HepG2 (cell line): Measurements from ENCODE around the gene MXD3. TPM values are rescaled to one million over a fixed set of nuclear protein-coding genes. Genes with fewer than 3 reads are reported as not detected.

ENCODE experiments used
- AHR ChIP-seq: IDR thresholded peaks from 2 replicates; pipeline ENCODE4 v1.6.1; 2018; ENCODE audit warnings: missing genetic modification reagents, missing compliant biosample characterization
- EEA1 ChIP-seq: sonication (generic); formaldehyde crosslinking; IDR thresholded peaks from 2 replicates; pipeline ENCODE4 v1.5.1; 2020; ENCODE audit warnings: mild to moderate bottlenecking, missing genetic modification reagents, borderline replicate concordance
- KAT8 ChIP-seq: IDR thresholded peaks from 2 replicates; pipeline ENCODE4 v1.6.1; 2016; ENCODE audit warnings: missing genetic modification reagents, missing compliant biosample characterization
- KDM2A ChIP-seq: sonication (generic); formaldehyde crosslinking; IDR thresholded peaks from 2 replicates; pipeline ENCODE4 v1.4.0; 2020; ENCODE audit warnings: low read depth, missing genetic modification reagents, borderline replicate concordance
- NFIC ChIP-seq: IDR thresholded peaks from 2 replicates; pipeline ENCODE4 v1.6.1; 2012; ENCODE audit warnings: mild to moderate bottlenecking, low read length, inconsistent platforms
- NFYB ChIP-seq: sonication (generic); formaldehyde crosslinking; IDR thresholded peaks from 2 replicates; pipeline ENCODE4 v1.4.0; 2020; ENCODE audit warnings: missing genetic modification reagents
- PHF8 ChIP-seq: sonication (generic); formaldehyde crosslinking; IDR thresholded peaks from 2 replicates; pipeline ENCODE4 v1.5.0; 2020; ENCODE audit warnings: missing genetic modification reagents
- PITX1 ChIP-seq: sonication (generic); formaldehyde crosslinking; IDR thresholded peaks from 2 replicates; pipeline ENCODE4 v1.5.1; 2020; ENCODE audit warnings: mild to moderate bottlenecking, missing genetic modification reagents
- SCMH1 ChIP-seq: sonication (generic); formaldehyde crosslinking; IDR thresholded peaks from 2 replicates; pipeline ENCODE4 v1.9.0; 2021; ENCODE audit warnings: missing genetic modification reagents, mild to moderate bottlenecking, borderline replicate concordance
- ZFP36L1 ChIP-seq: sonication (generic); formaldehyde crosslinking; IDR thresholded peaks from 2 replicates; pipeline ENCODE4 v1.8.0; 2022; ENCODE audit warnings: mild to moderate bottlenecking, missing genetic modification reagents, moderate library complexity
- ZNF138 ChIP-seq: sonication (generic); formaldehyde crosslinking; IDR thresholded peaks from 2 replicates; pipeline ENCODE4 v1.5.0; 2020; ENCODE audit warnings: mild to moderate bottlenecking, low read depth, missing genetic modification reagents
- ZNF160 ChIP-seq: sonication (generic); formaldehyde crosslinking; IDR thresholded peaks from 2 replicates; pipeline ENCODE4 v1.8.0; 2022; ENCODE audit warnings: mild to moderate bottlenecking, inconsistent platforms, missing genetic modification reagents
- ZNF224 ChIP-seq: sonication (generic); formaldehyde crosslinking; IDR thresholded peaks from 2 replicates; pipeline ENCODE4 v1.5.0; 2020; ENCODE audit warnings: mild to moderate bottlenecking, missing genetic modification reagents
- ZNF274 ChIP-seq: sonication (generic); formaldehyde crosslinking; IDR thresholded peaks from 2 replicates; pipeline ENCODE4 v1.5.1; 2020; ENCODE audit warnings: mild to moderate bottlenecking, missing genetic modification reagents
- ZNF317 ChIP-seq: sonication (generic); formaldehyde crosslinking; IDR thresholded peaks from 2 replicates; pipeline ENCODE4 v1.5.0; 2020; ENCODE audit warnings: mild to moderate bottlenecking, missing genetic modification reagents
- ZNF549 ChIP-seq: sonication (generic); formaldehyde crosslinking; IDR thresholded peaks from 2 replicates; pipeline ENCODE4 v1.5.0; 2020; ENCODE audit warnings: missing genetic modification reagents
- ZNF558 ChIP-seq: sonication (generic); formaldehyde crosslinking; IDR thresholded peaks from 2 replicates; pipeline ENCODE4 v1.9.0; 2022; ENCODE audit warnings: mild to moderate bottlenecking, missing genetic modification reagents, borderline replicate concordance
- ZNF562 ChIP-seq: sonication (generic); formaldehyde crosslinking; IDR thresholded peaks from 2 replicates; pipeline ENCODE4 v1.8.0; 2022; ENCODE audit warnings: missing genetic modification reagents, borderline replicate concordance
- ZNF570 ChIP-seq: sonication (generic); formaldehyde crosslinking; IDR thresholded peaks from 2 replicates; pipeline ENCODE4 v1.4.0; 2020; ENCODE audit warnings: mild to moderate bottlenecking, missing genetic modification reagents, borderline replicate concordance
- ZNF574 ChIP-seq: sonication (generic); formaldehyde crosslinking; IDR thresholded peaks from 2 replicates; pipeline ENCODE4 v1.4.0; 2020; ENCODE audit warnings: missing genetic modification reagents
- ZNF674 ChIP-seq: sonication (generic); formaldehyde crosslinking; IDR thresholded peaks from 2 replicates; pipeline ENCODE4 v1.5.0; 2020; ENCODE audit warnings: low read depth, mild to moderate bottlenecking, missing genetic modification reagents
- ZNF703 ChIP-seq: sonication (generic); formaldehyde crosslinking; IDR thresholded peaks from 2 replicates; pipeline ENCODE4 v1.5.1; 2020; ENCODE audit warnings: missing genetic modification reagents, mild to moderate bottlenecking, moderate library complexity, borderline replicate concordance
- ZNF720 ChIP-seq: sonication (generic); formaldehyde crosslinking; IDR thresholded peaks from 2 replicates; pipeline ENCODE4 v1.4.0; 2020; ENCODE audit warnings: missing genetic modification reagents
- ZNF776 ChIP-seq: sonication (generic); formaldehyde crosslinking; IDR thresholded peaks from 2 replicates; pipeline ENCODE4 v1.4.0; 2020; ENCODE audit warnings: mild to moderate bottlenecking, missing genetic modification reagents
- polyA plus RNA-seq, 8 experiments: library from polyadenylated mRNA; depleted of rRNA in 3 of 8; stranded (reverse) in 7 of 8; unstranded in 1 of 8; fragments of >200 nt; fragmentation: Illumina TruSeq in 4 of 8; extraction: Trizol in 4 of 8; gene quantifications; 2 replicates each; pipeline versions ENCODE4 v1.2.1 to v1.2.3, GENCODE V29; 2011 to 2016; ENCODE audit warnings: low read depth in 4 of 8, missing spikeins in 1 of 8, mixed read lengths in 1 of 8; ENCODE audit not compliant: insufficient read depth in 1 of 8
- total RNA-seq, 5 experiments: library from RNA; depleted of rRNA; stranded (reverse); fragments of >200 nt; fragmentation: Illumina TruSeq; extraction: Trizol; gene quantifications; 2 replicates each; pipeline ENCODE4 v1.2.3, GENCODE V29; 2016; ENCODE audit warnings: low read depth in 1 of 5
- TF ChIP-seq, protein P1 (sequence below): IDR thresholded peaks from 2 replicates; pipeline ENCODE4 v1.6.1; 2016; ENCODE audit warnings: missing biosample characterization, missing genetic modification reagents, low read depth
- TF ChIP-seq, protein P2 (sequence below): sonication (generic); formaldehyde crosslinking; IDR thresholded peaks from 2 replicates; pipeline ENCODE4 v1.5.0; 2020; ENCODE audit warnings: mild to moderate bottlenecking, missing genetic modification reagents

The MXD3 gene
- total and polyA plus RNA-seq, 2 of the 13 experiments (the other 11 are each of a cell fraction or from before 2014, with no cell fraction given), result 10.5 to 12.8 TPM

GRCh38 chr5:177311723-177312648, at the start of gene MXD3 (continued):
- TF ChIP-seq ZNF720 (no peak), KDM2A (CRISPR knock-in tag) (peak; percentile 53; the same call in 1 of the 2 replicates), ZNF776 (CRISPR knock-in tag) (no peak), PHF8 (CRISPR knock-in tag) (peak; percentile 54; the same call in 1 of the 2 replicates), ZNF674 (no peak), ZNF224 (CRISPR knock-in tag) (no peak; the same call in 1 of the 2 replicates), ZNF317 (CRISPR knock-in tag) (no peak), PITX1 (CRISPR knock-in tag) (no peak), ZNF570 (CRISPR knock-in tag) (no peak), ZNF138 (CRISPR knock-in tag) (peak; percentile 40; the same call in 1 of the 2 replicates), ZNF558 (no peak), EEA1 (CRISPR knock-in tag) (no peak), NFYB (CRISPR knock-in tag) (peak; percentile 95), ZNF274 (no peak), ZNF562 (CRISPR knock-in tag) (no peak; the same call in 1 of the 2 replicates), AHR (CRISPR knock-in tag) (no peak; the same call in 1 of the 2 replicates), ZNF574 (peak; percentile 54), KAT8 (CRISPR knock-in tag) (no peak), ZNF160 (CRISPR knock-in tag) (no peak), ZNF703 (CRISPR knock-in tag) (no peak), ZFP36L1 (CRISPR knock-in tag) (no peak), NFIC (no peak), SCMH1 (CRISPR knock-in tag) (no peak), ZNF549 (CRISPR knock-in tag) (no peak)
- TF ChIP-seq, protein P1, sequence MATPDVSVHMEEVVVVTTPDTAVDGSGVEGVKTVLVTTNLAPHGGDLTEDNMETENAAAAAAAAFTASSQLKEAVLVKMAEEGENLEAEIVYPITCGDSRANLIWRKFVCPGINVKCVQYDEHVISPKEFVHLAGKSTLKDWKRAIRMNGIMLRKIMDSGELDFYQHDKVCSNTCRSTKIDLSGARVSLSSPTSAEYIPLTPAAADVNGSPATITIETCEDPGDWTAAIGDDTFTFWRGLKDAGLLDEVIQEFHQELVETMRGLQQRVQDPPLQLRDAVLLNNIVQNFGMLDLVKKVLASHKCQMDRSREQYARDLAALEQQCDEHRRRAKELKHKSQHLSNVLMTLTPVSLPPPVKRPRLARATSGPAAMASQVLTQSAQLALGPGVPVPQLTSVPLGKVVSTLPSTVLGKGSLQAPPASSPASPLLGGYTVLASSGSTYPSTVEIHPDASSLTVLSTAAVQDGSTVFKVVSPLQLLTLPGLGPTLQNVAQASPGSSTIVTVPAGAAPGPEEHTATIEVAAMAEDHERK (CRISPR knock-in tag), result 0 out of 2 replicates have a peak, but pooled peaks have one; percentile 55
- TF ChIP-seq, protein P2, sequence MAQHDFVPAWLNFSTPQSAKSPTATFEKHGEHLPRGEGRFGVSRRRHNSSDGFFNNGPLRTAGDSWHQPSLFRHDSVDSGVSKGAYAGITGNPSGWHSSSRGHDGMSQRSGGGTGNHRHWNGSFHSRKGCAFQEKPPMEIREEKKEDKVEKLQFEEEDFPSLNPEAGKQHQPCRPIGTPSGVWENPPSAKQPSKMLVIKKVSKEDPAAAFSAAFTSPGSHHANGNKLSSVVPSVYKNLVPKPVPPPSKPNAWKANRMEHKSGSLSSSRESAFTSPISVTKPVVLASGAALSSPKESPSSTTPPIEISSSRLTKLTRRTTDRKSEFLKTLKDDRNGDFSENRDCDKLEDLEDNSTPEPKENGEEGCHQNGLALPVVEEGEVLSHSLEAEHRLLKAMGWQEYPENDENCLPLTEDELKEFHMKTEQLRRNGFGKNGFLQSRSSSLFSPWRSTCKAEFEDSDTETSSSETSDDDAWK, result no peak
